Right hindlimb (tissue), 1 donor: ENCODE results near the gene TPST2.
"Not testable (repeated sequence)": the region's sequence is repeated elsewhere in the genome, so short reads cannot be mapped to it uniquely, and the experiment has no call there.

Experiments used
- DNase-seq: peaks from one replicate; pipeline ENCODE4 v3.0.0-alpha.2; 2018

Gene TPST2

DNA sequence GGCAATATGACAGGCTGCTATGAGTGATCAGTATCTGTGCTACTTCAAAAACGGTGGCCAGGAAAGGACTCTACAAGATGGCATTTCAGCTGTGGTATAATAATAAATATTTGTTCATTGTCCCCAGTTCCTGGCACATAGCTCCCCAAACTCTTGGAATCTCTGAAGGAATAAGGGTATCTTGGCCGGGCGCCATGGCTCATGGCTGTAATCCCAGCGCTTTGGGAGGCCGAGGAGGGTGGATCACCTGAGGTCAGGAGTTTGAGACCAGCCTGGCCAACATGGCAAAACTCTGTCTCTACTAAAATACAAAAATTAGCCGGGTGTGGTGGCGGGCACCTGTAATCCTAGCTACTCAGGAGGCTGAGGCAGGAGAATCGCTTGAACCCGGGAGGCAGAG, 61.4 kb downstream of the TPST2 start:
- DNase-seq = not testable (repeated sequence)

DNA sequence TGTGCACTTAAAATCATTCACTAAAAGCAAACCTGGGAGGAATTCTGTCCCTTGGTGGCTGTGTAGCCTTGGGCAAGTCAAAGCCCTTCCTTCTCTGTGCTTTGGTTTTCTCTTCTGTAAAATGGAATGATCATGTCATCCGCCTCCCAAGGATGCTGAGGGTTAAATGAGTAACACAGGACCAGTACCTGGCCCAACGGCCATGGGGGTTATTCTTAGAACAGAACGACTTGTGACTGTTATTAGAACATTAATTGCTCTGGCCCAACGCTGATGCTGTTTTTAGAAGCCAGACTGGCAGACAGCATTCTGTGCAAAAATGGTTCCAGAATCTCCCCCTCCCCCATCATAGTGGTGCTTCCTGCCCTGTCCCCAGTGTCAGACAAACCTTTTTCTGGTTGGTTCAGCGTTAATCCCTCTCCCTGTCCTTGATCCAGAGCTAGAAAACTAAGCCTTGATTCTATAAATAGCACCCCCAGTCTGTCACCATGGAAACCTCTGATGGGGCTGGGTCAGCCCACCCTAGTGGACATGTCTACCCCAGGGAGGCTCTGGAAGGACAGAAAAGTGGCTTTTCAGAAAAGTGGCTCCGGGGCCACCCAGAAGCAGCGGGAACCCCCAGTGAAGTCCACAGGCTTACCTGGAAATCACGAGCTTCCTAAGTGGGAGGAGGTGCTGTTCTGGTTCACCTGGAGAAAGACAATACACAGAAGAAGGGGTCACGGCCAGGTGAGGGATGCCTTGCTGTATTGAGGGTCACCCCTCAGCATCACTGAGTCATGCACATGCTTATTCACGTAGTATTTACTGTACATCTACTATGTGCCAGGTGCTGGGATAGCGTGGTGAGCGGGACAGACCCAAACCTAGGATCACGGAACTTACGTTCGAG, 62.1 kb downstream of the TPST2 start:
- no peak for DNase-seq

DNA sequence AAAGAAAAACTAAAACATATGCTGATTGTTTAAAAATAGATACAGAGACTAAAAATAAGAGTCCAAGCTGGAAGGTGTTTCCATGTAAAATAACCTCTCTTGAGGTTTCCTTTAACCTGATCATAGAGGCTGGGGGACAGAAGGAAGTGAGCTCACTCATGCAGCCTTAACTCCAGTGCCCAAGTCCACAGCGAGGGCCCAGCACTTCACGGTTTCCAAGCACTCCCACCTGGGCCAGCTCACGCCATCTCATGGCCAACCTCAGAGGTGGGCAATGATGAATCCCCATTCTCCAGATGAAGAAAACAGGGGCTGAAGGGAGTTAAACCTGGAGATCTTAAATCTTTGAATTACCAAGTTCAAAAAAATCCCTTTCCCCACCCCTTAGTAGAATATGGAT, 62.8 kb downstream of the TPST2 start:
- no peak for DNase-seq

DNA sequence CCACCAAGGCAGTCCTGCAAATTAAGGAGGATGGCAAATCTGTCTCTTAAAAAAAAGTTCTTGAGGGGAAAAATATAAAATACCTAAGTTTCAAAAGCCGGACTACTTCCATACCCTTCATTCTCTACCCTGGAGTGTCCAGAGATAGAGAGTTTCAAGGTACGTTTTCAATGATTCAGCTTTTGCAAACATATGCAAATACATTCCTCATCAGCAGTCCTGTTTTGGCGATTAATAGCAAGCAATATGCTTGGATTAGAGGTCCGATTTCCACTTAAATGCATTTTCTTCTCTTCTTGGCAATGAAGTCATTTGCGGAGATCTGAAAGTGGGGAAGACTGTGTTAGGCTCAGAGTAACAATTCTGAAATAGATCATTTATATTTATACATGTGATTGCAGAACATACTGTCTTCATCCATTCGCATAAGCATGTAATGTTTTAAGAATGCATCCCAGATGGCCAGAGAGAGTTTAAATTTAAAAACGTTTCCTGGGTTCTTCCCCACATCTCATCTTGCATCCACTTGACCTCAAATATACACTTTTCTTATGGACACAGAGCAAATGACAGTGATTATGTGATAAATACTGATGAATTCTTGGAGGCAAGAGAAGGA, 63.9 kb downstream of the TPST2 start:
- no peak for DNase-seq

DNA sequence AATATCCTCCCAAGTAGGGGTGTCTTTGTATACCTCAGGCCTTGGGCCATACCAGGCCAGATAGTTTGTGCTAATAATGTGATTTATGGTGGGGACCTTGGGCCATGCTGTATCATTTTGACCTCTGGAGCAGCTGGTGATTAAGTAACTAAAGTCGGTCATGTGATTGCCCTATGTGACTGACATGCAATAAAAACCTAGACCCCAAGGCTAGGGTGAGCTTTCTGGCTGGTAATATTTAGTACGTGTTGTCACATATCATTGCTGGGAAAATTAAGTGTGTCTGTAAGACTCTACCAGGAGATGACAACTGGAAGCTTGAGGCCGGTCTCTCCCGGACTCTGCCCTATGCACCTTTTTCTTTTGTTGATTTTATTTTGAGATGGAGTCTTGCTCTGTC, 65.1 kb downstream of the TPST2 start:
- DNase-seq = no peak

DNA sequence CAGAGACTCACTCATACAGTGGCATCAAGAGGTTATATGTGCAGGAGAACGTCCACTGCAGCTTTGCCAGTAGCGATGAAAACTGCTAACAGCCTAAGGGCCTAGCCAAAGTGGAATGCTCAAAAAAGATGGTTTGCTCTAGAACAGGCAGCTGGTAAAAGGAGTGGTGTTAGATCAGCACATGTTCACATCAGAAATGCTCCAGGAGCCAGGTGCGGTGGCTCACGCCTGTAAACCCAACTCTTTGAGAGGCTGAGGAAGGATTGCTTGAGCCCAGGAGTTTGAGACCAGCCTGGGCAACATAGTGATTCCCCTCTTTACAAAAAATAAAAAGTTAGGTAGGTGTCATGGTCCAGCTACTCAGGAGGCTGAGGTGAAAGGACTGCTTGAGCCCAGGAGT, 67.3 kb downstream of the TPST2 start:
- DNase-seq = no peak

DNA sequence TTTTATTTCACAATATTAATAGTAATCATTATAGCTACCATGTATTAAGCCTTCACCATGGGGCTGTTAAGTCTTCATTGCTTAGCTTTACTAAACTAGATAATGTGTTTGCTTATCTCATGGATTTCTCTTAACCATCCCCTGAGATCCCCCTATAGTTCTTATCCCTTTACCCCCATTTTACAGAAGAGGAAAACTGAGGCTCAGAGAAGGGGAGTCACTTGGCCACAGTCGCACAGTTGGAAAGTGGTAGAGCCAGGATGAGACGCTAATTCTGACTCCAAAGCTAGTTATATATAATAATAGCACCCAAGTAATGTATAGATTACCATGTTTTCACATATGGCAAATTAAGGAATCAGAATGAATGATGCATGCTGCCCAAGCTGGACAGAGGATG, 67.9 kb downstream of the TPST2 start:
- DNase-seq = no peak

DNA sequence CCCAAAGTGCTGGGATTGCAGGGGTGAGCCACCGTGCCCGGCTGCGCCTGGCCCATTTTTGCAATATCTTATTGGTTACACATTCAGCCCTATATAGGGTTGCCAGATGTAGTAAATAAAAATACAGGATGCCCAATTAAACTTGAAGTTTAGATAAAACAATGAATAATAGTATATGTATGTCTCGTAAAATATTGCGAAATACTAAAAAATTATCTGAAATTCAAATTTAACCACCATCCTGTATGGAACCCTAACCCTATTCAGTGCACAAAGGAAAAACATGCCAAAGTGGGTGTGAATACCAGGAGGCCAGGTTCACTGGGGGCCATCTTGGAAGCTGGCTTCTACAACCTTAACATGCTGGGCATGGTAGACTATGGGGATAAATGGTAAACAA, 72.5 kb downstream of the TPST2 start:
- no peak for DNase-seq

DNA sequence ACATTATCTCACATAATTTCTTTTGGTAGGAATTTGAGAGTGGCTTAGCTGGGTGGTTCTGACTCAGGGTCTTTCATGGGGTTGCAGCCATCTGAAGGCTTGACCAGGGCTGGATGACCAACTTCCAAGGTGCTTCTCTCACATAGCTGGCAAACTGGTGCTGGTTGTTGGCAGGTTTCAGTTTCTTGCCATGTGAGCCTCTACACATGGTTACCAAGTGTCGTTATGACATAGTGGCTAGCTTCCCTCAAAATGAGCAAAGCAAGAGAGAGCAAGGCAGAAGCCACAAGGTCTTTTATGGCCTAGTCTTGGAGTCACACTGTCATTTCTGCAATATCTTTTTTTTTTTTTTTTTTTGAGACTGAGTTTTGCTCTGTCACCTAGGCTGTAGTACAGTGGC, 73.4 kb downstream of the TPST2 start:
- no peak for DNase-seq

DNA sequence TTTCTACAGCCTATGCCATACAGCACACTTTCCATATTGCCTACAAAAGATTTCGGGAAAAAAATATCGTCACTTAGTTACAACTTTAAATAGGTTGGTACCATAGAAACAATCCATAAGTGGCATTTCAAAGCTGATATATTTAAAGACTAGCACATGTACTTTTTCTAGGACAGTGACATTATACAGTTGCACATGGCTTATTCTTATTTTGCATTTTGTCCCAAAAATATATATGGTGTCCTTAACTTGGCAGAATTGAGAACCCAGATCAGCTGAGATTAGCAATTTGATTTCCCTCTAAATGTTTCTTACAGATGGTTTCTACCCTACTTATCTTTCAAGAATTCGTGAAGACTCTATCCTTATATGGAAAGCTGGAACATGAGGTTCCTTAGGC, 74.0 kb downstream of the TPST2 start:
- no peak for DNase-seq

DNA sequence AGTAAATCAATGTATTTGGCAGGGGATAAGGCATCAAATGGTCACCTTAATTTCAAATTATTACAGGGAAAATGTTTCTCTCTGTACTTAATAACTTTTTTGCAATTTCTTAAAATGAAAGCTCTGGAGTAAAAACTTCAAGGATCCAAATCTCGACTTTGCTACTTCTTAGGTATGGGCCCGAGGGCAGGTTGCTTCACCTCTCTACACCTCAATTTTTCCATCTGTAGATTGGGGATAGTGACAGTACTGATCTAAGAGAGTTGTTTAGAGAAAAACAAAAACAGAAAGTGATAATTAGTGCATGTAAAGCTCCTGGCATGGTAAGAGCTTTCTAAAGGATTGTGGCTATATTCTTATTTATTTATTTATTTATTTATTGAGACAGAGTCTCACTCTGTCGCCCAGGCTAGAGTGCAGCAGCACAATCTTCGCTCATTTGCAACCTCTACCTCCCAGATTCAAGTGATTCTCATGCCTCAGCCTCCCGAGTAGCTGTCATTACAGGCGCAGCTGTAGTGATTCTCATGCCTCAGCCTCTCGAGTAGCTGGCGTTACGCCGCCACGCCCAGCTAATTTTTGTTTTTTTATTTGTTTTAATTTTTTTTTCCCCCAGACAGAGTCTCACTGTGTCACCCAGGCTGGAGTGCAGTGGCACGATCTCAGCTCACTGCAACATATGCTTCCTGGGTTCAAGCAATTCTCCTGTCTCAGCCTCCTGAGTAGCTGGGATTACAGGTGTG, 75.3 kb downstream of the TPST2 start:
- DNase-seq = no peak

DNA sequence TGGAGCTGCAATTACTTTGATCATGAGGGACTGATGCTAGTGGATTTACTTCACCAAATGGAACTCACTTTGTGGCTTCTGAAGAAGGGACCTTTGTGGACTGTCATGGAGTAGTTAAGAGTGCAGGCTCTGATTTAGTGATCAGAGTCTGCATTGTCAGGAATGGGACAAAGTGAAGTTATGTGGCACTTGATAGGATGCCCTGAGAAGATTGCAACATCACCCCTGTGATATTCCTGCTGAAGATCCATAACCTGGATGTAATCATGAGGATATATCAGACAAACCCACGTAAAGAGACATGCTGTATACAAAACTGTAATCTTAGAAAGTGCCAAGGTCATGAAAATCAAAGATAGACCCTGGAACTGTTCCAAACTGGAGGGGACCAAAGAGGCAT, 76.1 kb downstream of the TPST2 start:
- no peak for DNase-seq

DNA sequence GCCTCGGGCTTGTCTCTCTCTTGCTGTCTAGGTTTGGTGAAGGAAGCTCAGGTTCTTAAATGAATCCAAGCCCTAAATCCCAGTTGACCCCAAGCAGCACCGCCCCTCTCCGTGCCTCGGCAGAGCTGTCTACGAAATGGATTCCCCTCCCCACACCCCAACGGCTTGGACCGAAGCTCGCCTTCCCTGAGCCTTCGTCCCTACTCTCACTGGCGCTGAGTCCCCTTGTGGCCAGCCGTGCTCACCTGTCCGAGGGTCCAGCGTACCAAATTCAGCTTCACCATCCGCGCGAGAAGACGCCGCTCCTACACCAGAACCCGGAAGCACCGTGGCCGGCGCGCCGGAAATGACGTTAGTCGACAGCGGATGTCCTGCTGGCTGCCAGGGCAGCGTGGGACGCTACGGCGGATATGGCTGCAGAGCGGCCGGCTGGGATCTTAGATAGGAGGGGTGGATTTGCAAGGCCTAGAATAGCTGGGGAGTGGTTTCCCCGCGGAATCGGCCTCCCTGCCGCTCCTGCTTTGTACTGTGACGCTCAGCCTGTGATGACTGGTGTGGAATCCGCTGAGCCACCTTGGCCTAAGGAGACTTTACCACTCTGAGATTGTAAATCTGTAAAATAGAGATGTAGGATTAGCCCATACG, 77.7 kb downstream of the TPST2 start, which contains the start of gene TFIP11:
TFIP11 (minus strand) TSS at position 325 of the 645 bp plus-strand sequence. CDS start 2,201 bp downstream, outside the sequence.
- DNase-seq = peak; percentile 96

DNA sequence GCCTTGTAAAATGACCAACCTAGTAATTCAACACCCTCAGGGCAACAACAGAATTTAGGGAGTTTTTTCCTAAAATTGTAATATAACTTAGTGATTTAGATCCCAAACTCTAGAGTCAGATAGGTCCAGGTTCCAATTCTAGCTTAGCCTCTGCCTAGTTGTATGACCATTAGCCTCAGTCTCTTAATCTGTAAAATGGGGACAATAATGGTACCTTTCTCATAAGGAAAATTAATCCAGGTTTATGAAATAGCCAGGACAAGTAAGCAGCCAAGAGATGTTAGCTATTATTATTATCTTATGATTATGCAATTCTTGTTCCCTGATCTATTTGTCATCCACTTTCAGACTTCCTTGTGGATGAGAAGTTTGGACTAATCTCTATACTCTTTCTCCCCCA, 81.8 kb downstream of the TPST2 start:
- DNase-seq = no peak

DNA sequence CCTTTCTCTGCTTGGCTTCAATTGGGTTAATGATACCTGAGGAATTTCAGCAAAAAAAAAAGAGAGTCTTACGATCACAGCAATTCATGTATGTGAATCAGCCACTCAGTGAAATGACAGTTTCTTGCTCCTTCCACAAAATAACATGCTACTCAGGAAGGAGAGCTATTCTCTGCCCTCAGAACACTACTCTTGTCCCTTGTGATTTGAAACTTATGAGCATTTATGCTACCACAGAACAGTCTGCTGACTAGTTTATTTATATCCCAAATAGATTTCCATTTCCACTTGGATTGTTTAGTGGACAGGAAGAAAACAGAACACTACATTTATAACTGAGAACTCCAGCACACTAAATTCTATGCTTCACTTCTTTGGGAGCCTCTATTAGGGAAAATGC, 86.2 kb downstream of the TPST2 start:
- no peak for DNase-seq

DNA sequence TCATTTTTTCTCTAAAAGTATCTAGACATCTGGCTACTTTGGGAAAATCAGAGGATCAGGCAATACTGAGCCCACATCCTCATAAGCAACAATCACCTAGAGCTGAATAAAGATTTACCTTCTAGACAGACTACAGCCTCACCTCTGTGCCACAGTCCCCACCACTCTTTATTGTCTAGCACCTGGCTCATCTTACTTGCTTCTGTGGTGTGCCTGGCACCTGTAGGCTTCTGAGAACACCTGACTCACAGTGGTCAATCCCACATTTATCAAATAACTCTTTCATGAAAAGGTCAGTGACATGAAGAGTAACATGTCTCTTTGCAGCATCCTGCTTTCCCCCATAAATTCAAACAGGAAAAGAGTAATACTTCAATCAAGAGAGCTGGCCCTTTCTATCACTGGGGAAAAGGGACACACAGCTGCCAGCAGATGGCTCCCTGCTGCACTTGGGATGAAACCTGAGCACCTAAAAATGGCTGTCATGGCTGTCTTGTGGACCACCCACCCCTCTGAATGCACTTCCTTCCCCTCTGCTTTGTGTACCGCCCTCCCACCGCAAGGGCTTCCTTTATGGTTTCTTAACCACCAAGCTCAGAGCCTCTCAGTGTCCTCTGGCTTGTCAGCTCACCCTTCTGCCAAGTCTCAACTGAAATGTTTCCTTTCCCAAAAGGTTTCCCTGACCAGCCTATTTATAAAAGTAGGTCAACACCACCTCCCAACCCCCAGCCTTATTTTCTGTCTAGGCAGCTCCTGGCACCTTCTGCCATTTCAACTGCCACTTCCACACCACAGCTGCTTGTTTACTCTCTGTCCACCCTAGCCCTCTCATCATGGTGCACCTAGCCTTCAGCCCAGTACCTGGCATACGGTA, 87.0 kb downstream of the TPST2 start:
- peak; percentile 60 for DNase-seq

DNA sequence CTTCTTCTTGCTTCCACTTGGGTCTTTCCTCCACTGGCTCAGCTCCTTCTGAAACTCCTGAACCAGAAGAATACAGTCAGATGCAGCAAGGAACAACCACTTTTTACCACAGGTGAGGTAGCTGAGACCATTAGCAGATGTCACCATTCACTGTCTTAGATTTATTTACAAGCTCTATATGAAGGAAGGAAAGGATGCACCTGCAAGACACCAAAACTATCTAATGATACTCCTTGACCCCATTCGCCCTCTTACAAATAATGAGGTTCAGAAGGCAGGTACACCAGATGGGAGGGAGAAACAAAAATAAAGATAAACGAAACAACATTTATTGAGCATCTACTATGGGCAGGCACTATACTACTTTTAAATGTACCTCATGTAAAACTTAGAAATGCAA, 87.9 kb downstream of the TPST2 start:
- DNase-seq = no peak

DNA sequence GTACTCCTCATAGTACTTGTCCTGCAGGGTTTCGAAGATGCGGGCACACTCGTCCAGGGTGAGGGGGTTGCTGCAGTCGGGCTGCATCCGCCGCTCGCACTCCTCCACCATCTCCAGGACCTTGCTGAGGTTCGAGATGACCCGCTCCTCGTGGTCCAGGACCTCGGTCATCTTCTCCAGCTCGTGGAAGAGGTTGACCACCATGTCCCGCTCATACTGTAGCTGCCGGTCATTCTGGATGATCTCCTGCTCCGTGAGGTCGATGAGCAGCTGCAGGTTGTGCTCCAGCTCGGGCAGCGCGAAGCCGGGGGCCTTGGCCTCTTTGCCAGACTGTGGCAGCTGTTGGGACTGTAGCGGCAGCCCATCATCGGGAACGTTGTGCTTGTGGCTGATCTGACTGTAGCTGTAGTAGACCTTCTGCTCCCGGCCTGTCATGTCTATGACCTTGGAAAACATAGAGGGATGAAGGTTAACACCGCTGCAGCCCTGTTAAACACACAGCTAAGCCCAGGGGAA, 90.7 kb downstream of the TPST2 start:
- DNase-seq = no peak

DNA sequence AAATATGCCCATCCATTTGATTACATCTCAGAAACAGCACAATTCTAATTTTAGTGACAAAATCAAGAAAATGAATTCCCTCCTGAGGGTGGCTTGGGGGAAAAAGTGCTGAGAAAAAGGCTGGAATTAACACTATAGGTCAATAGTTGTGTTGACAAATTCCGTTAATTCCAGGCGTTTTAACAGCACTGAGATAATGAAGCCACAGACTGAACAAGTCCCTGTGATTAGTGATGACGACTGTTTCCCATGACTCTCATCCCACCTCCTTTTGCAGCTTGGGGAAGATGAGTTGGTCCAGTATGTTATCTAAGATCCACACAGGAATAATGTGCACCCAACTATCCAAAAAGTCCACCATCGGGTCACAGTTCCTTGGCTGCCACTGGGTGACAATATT, 93.5 kb downstream of the TPST2 start:
- no peak for DNase-seq

DNA sequence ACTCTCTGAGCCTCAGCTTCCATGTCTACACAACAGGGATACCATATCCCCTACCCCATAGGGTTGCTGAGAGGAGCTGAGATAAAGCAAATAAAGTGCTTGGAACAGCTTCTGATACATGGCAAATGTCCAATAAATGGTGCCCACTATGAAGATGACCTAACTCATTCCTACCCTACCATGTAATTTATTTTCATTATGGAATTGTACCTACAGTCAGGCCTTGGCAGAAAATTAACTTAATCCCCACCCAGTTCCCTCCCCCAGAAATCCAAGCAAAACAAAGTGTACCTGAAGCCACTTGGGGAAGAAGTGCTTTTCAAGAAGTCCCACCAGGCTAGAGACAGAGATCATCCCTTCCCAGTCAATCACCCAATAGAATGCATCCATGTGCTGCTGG, 95.4 kb downstream of the TPST2 start:
- DNase-seq = no peak

DNA sequence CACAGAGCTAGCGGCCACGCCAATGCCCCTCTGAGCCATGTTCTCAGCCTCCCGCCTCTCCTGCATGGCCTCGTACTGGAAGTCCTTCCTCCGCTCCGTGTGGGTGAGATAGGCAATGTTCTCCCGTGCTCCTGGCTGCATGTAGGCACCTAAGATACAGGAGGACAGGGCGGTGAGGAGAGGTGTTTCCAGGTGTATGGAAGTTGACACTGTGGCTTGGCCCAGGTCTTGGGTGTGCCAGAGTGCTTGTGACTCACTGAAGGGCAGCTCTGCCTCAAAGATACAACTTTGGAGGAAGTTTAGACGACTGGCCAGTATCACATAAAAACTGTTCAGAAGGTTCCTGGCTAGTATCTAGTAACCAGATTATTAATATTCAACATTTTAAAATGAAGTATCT, 97.7 kb downstream of the TPST2 start:
- DNase-seq = no peak

DNA sequence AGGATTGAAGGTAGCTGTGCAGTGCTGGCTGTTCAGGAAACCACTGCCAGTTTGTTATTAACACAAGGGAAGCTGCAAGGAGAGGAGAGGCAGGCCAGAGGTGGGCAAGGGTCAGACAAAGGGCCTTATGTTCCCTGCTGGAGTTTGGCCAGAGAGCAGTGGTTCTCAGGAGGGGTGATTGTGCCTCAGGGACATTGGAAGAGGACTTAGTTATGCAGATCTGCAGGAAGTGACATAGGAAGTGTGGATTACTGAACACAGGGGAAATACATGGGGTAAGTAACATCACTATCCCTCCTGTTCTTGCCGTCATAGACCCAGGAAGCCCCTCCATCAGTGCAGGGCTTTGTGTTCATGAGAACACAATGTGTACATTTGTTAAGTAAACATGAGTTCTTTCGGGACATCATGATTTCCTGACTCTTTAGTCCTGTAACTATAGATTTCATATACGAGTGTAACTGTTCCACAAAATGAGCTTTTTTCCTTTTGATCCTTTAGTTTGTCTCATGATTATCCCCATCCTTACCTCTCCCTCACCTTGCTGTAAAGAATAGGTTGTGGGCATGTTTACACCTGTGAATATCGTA, 100.4 kb downstream of the TPST2 start:
- no peak for DNase-seq
